H1 (cell line): ENCODE data around the gene DDX56. TPM values are rescaled to one million over a fixed set of nuclear protein-coding genes. Genes with fewer than 3 reads are reported as not detected.

Source experiments
- CTCF ChIA-PET: fragments of 300-600 bp; sonication (Branson Sonifier 250); formaldehyde crosslinking; loops from one replicate; lab custom pipeline; 2021; ENCODE audit not compliant: partially characterized antibody; lab: Charles Lee
- POLR2A ChIA-PET: fragments of 300-600 bp; sonication (Branson Sonifier 250); formaldehyde crosslinking; loops from one replicate; lab custom pipeline; 2021; ENCODE audit warnings: inconsistent platforms; ENCODE audit not compliant: partially characterized antibody; lab: Charles Lee
- DNase-seq, 2 experiments: peaks; one replicate each; pipeline versions ENCODE4 v3.0.0 to v3.0.0-alpha.2; 2010 to 2022; ENCODE audit warnings: low spot score in 2 of 2, low read depth in 1 of 2, mixed read lengths in 1 of 2
- FAIRE-seq: peaks from 2 replicates; lab custom pipeline; 2011; peaks lifted over from hg19 to GRCh38; lab: Jason Lieb, UNC
- H2AFZ ChIP-seq: 2 replicates; pipeline ENCODE4 v1.8.1; 2012; ENCODE audit warnings: low read length, inconsistent platforms
- H2AK5ac ChIP-seq: 2 replicates; pipeline ENCODE4 v1.6.1; 2013; ENCODE audit warnings: low read depth, low read length
- H2BK120ac ChIP-seq: replicated peaks from 2 replicates; pipeline ENCODE3; 2013; ENCODE audit warnings: low read depth, low read length, inconsistent platforms
- H2BK12ac ChIP-seq: 2 replicates; pipeline ENCODE4 v1.6.1; 2013; ENCODE audit warnings: low read depth, low read length
- H2BK15ac ChIP-seq: 2 replicates; pipeline ENCODE4 v1.6.1; 2013; ENCODE audit warnings: low read length
- H2BK20ac ChIP-seq: 2 replicates; pipeline ENCODE4 v1.6.1; 2013; ENCODE audit warnings: low read length
- H2BK5ac ChIP-seq: 2 replicates; pipeline ENCODE4 v1.6.1; 2013; ENCODE audit warnings: low read depth, low read length
- H3K14ac ChIP-seq: 2 replicates; pipeline ENCODE4 v1.6.1; 2013; ENCODE audit warnings: inconsistent platforms; ENCODE audit not compliant: insufficient read length
- H3K18ac ChIP-seq: 2 replicates; pipeline ENCODE4 v1.6.1; 2013; ENCODE audit warnings: low read length; ENCODE audit errors: extremely low read depth
- H3K23ac ChIP-seq: 2 replicates; pipeline ENCODE4 v1.6.1; 2013; ENCODE audit warnings: inconsistent platforms; ENCODE audit not compliant: insufficient read length
- H3K23me2 ChIP-seq: 2 replicates; pipeline ENCODE4 v1.6.1; 2013; ENCODE audit warnings: low read depth, low read length
- H3K27ac ChIP-seq: 2 replicates; pipeline ENCODE4 v1.6.1; 2011; ENCODE audit warnings: low read depth, low read length, inconsistent platforms
- H3K27me3 ChIP-seq, 4 experiments: replicated peaks in 1 of 4; 1 replicate in 1 of 4; 2 replicates in 3 of 4; pipeline versions ENCODE4 v1.6.1 to v1.8.1; 2011 to 2013; ENCODE audit warnings: low read length in 3 of 4, mild to moderate bottlenecking in 3 of 4, inconsistent platforms in 2 of 4, mixed read lengths in 2 of 4, moderate library complexity in 1 of 4; ENCODE audit not compliant: control insufficient read depth in 3 of 4, insufficient read depth in 3 of 4; ENCODE audit errors: extremely low read depth in 1 of 4
- H3K36me3 ChIP-seq, 4 experiments: 2 replicates each; pipeline versions ENCODE4 v1.6.1 to v1.8.1; 2011 to 2013; ENCODE audit warnings: mild to moderate bottlenecking in 4 of 4, low read length in 3 of 4, moderate library complexity in 2 of 4, control low read depth in 1 of 4, inconsistent platforms in 1 of 4; ENCODE audit not compliant: insufficient read depth in 4 of 4, control insufficient read depth in 2 of 4
- H3K4ac ChIP-seq: replicated peaks from 2 replicates; pipeline ENCODE3; 2013; ENCODE audit warnings: low read length, low read depth, mixed read lengths, inconsistent platforms; ENCODE audit not compliant: insufficient read length
- H3K4me1 ChIP-seq, 4 experiments: replicated peaks in 1 of 4; 1 replicate in 1 of 4; 2 replicates in 3 of 4; pipeline versions ENCODE4 v1.6.1 to v1.8.1; 2011 to 2013; ENCODE audit warnings: low read length in 3 of 4, inconsistent platforms in 2 of 4, mixed read lengths in 1 of 4; ENCODE audit not compliant: insufficient read depth in 4 of 4, control insufficient read depth in 3 of 4
- H3K4me2 ChIP-seq, 2 experiments: 2 replicates each; pipeline versions ENCODE4 v1.6.1 to v1.8.1; 2011 to 2013; ENCODE audit warnings: low read depth in 2 of 2, low read length in 2 of 2, control low read depth in 1 of 2, inconsistent platforms in 1 of 2, mild to moderate bottlenecking in 1 of 2; ENCODE audit not compliant: insufficient read depth in 1 of 2
- H3K4me3 ChIP-seq, 4 experiments: fragments of 200-600, 300-600 bp in 1 of 4; sonication (generic), shearing (Covaris generic), sonication (Bioruptor Twin) in 1 of 4; 2 replicates each; pipeline versions ENCODE4 v1.5.1 to v1.8.1; 2011 to 2016; ENCODE audit warnings: low read length in 4 of 4, low read depth in 3 of 4, control low read depth in 2 of 4, inconsistent platforms in 2 of 4, mild to moderate bottlenecking in 2 of 4, mixed read lengths in 1 of 4, moderate library complexity in 1 of 4; ENCODE audit not compliant: insufficient read depth in 2 of 4; ENCODE audit errors: extremely low read depth in 1 of 4
- H3K56ac ChIP-seq: replicated peaks from 2 replicates; pipeline ENCODE3; 2013; ENCODE audit warnings: low read depth, mild to moderate bottlenecking, mixed read lengths, low read length, inconsistent platforms; ENCODE audit not compliant: insufficient read length
- H3K79me1 ChIP-seq: 2 replicates; pipeline ENCODE4 v1.6.1; 2013; ENCODE audit warnings: low read depth, low read length, control low read depth
- H3K79me2 ChIP-seq, 2 experiments: 2 replicates each; pipeline versions ENCODE4 v1.6.1 to v1.8.1; 2012 to 2013; ENCODE audit warnings: low read length in 2 of 2, mild to moderate bottlenecking in 2 of 2, inconsistent platforms in 1 of 2; ENCODE audit not compliant: insufficient read depth in 2 of 2, control insufficient read depth in 1 of 2
- H3K9ac ChIP-seq, 4 experiments: replicated peaks in 1 of 4; 1 replicate in 1 of 4; 2 replicates in 3 of 4; pipeline versions ENCODE4 v1.6.1 to v1.8.1; 2011 to 2013; ENCODE audit warnings: low read depth in 3 of 4, low read length in 3 of 4, control low read depth in 2 of 4, mild to moderate bottlenecking in 2 of 4, moderate library complexity in 2 of 4, inconsistent platforms in 1 of 4; ENCODE audit errors: extremely low read depth in 1 of 4
- H3K9me3 ChIP-seq, 2 experiments: 2 replicates each; pipeline versions ENCODE4 v1.6.1 to v1.8.1; 2012 to 2013; ENCODE audit warnings: mild to moderate bottlenecking in 2 of 2, moderate library complexity in 2 of 2, control low read depth in 1 of 2, inconsistent platforms in 1 of 2, low read depth in 1 of 2, low read length in 1 of 2, mixed read lengths in 1 of 2; ENCODE audit not compliant: insufficient read depth in 2 of 2
- H4K20me1 ChIP-seq, 2 experiments: replicated peaks in 1 of 2; 2 replicates each; pipeline versions ENCODE3 to v1.8.1; 2011 to 2013; ENCODE audit warnings: inconsistent platforms in 2 of 2, low read length in 2 of 2, mild to moderate bottlenecking in 1 of 2; ENCODE audit not compliant: insufficient read depth in 2 of 2, control insufficient read depth in 1 of 2
- H4K5ac ChIP-seq: 2 replicates; pipeline ENCODE4 v1.6.1; 2013; ENCODE audit warnings: low read length, low read depth, mixed read lengths, inconsistent platforms; ENCODE audit not compliant: insufficient read length
- H4K8ac ChIP-seq: 2 replicates; pipeline ENCODE4 v1.8.0; 2013; ENCODE audit warnings: mild to moderate bottlenecking, moderate library complexity, low read length, inconsistent platforms; ENCODE audit not compliant: insufficient read depth; ENCODE audit errors: extremely low read depth
- H4K91ac ChIP-seq: replicated peaks from 2 replicates; pipeline ENCODE3; 2013; ENCODE audit warnings: low read length, mixed read lengths, inconsistent platforms; ENCODE audit not compliant: insufficient read length
- BCL11A ChIP-seq, 2 experiments: IDR thresholded peaks; one replicate each; pipeline ENCODE4 v1.6.1; 2011; ENCODE audit warnings: low read depth in 2 of 2, low read length in 2 of 2, mild to moderate bottlenecking in 2 of 2
- CHD1 ChIP-seq: IDR thresholded peaks from 2 replicates; pipeline ENCODE4 v1.6.1; 2012; ENCODE audit warnings: low read depth, low read length, improper control_type of control experiment
- EGR1 ChIP-seq: IDR thresholded peaks from 2 replicates; pipeline ENCODE4 v1.6.1; 2011; ENCODE audit warnings: low read depth, low read length, borderline replicate concordance
- FOSL1 ChIP-seq: IDR thresholded peaks from 2 replicates; pipeline ENCODE4 v1.6.1; 2011; ENCODE audit warnings: mild to moderate bottlenecking, low read depth, low read length, moderate library complexity; ENCODE audit not compliant: insufficient read depth
- GTF2F1 ChIP-seq: IDR thresholded peaks from 2 replicates; pipeline ENCODE4 v1.6.1; 2012; ENCODE audit warnings: low read depth, low read length, improper control_type of control experiment, borderline replicate concordance
- HDAC2 ChIP-seq, 2 experiments: fragments of 300-600 bp in 1 of 2; sonication (generic) in 1 of 2; IDR thresholded peaks; 2 replicates each; pipeline ENCODE4 v1.6.1; 2011 to 2012; ENCODE audit warnings: low read depth in 2 of 2, low read length in 2 of 2, mild to moderate bottlenecking in 2 of 2, moderate library complexity in 2 of 2, borderline replicate concordance in 1 of 2, inconsistent platforms in 1 of 2
- JUND ChIP-seq: IDR thresholded peaks from 2 replicates; pipeline ENCODE4 v1.6.1; 2011; ENCODE audit warnings: mild to moderate bottlenecking, improper control_type of control experiment, low read length
- NRF1 ChIP-seq: IDR thresholded peaks from 2 replicates; pipeline ENCODE4 v1.6.1; 2011; ENCODE audit warnings: mild to moderate bottlenecking, low read depth, low read length, improper control_type of control experiment
- PHF8 ChIP-seq: fragments of 200-600 bp; sonication (generic); conservative IDR thresholded peaks from 2 replicates; pipeline ENCODE4 v1.7.1; 2012; ENCODE audit warnings: low read depth, mild to moderate bottlenecking, inconsistent platforms, low read length, moderate library complexity
- RAD21 ChIP-seq, 2 experiments: IDR thresholded peaks in 1 of 2; conservative IDR thresholded peaks in 1 of 2; 2 replicates each; pipeline ENCODE4 v1.6.1; 2011; ENCODE audit warnings: low read depth in 2 of 2, low read length in 2 of 2, improper control_type of control experiment in 1 of 2, inconsistent platforms in 1 of 2, mild to moderate bottlenecking in 1 of 2, moderate library complexity in 1 of 2
- SRF ChIP-seq: IDR thresholded peaks from 2 replicates; pipeline ENCODE4 v1.6.1; 2011; ENCODE audit warnings: mild to moderate bottlenecking, low read depth, low read length, moderate library complexity
- TAF1 ChIP-seq: IDR thresholded peaks from 2 replicates; pipeline ENCODE4 v1.6.1; 2011; ENCODE audit warnings: mild to moderate bottlenecking, low read depth, low read length
- TCF12 ChIP-seq: IDR thresholded peaks from 2 replicates; pipeline ENCODE4 v1.6.1; 2011; ENCODE audit warnings: low read depth, mild to moderate bottlenecking, low read length
- ZNF274 ChIP-seq: IDR thresholded peaks from 2 replicates; pipeline ENCODE4 v1.7.0; 2012; ENCODE audit warnings: low read length, borderline replicate concordance; ENCODE audit errors: extremely low read depth
- WGBS, 2 experiments: shearing (Covaris generic) in 1 of 2; methylation state at CpG; one replicate each; pipeline versions ENCODE4 v1.1.6 to v1.1.7; 2013 to 2015; ENCODE audit warnings: low lambda C conversion rate in 2 of 2, mixed read lengths in 2 of 2, inconsistent platforms in 1 of 2, low coverage in 1 of 2, missing lambda C conversion rate in 1 of 2; ENCODE audit not compliant: insufficient replicate concordance in 2 of 2, insufficient coverage in 1 of 2, insufficient read length in 1 of 2; ENCODE audit errors: extremely low coverage in 1 of 2, missing lambda C conversion rate in 1 of 2; 5-methylcytosine and 5-hydroxymethylcytosine counted together
- polyA plus RNA-seq, 7 experiments: library from polyadenylated mRNA; depleted of rRNA in 3 of 7; stranded (reverse) in 5 of 7; unstranded in 2 of 7; fragments of >200 nt in 5 of 7; fragments of 200-250 nt in 2 of 7; gene quantifications; 1 replicate in 5 of 7; 2 replicates in 1 of 7; 4 replicates in 1 of 7; pipeline versions ENCODE4 v1.2.1 to v1.2.3, GENCODE V29; 2011 to 2013; ENCODE audit warnings: missing spikeins in 2 of 7, mixed read lengths in 2 of 7
- total RNA-seq: library from RNA; stranded (reverse); fragmentation: NEBNext Ultra II Directional; extraction: Animal tissue kit (Norgen Biotek cat#: 25700); gene quantifications from 2 replicates; pipeline ENCODE4 v1.2.1, GENCODE V29; 2021

DDX56 gene
- total and polyA plus RNA-seq, 2 of the 8 experiments (the other 6 are each of a cell fraction or from before 2014, with no cell fraction given), result 56.9 to 81.6 TPM

DNA sequence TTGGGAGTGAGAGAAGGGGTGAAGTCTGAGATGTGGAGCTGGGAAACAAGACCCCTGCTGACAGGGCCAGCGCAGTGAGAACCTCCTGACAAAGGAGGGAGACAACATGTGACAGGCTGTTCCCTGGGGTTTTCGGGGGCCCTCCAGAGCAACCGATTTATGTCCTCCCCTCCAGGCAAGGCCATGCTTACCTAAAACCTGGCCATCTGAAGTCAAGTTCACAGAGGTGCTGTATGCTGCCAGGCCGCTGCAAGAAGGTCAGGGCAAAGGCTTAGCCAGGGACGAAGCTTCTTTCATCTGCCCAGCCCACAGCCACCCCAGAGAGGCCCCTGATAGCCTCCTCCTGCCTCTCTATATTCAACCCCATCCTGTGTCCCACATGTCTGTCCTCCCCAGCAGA, 53.1 kb downstream of the DDX56 start:
- Histone ChIP-seq H3K36me3 (no peaks in the 10 kb centered on the region), H3K27ac (no peak overlapping the region), H4K91ac (no peak overlapping the region), H2AFZ (0 out of 2 replicates have a peak overlapping the region, but pooled peaks have one; percentile 34), H3K14ac (no peak overlapping the region), H3K4me3 (no peak overlapping the region), H3K4me1 (no peaks in the 10 kb centered on the region), H2BK120ac (no peak overlapping the region), H2BK15ac (no peak overlapping the region), H3K9me3 (0 out of 4 replicates have a peak, but pooled peaks cover 0 to 3% of the 10 kb centered on the region in 2 experiments), H3K9ac (no peak overlapping the region), H3K56ac (no peak overlapping the region), H2BK5ac (no peak overlapping the region), H3K79me1 (no peaks in the 10 kb centered on the region), H3K23me2 (no peaks in the 10 kb centered on the region), H2BK20ac (no peak overlapping the region), H2BK12ac (no peak overlapping the region), H3K4ac (no peak overlapping the region), H3K4me2 (no peak overlapping the region), H3K79me2 (no peaks in the 10 kb centered on the region), H4K5ac (no peak overlapping the region), H3K18ac (no peak overlapping the region), H4K20me1 (no peaks in the 10 kb centered on the region), H2AK5ac (no peak overlapping the region), H4K8ac (no peak overlapping the region), H3K23ac (no peak overlapping the region), H3K27me3 (no peaks in the 10 kb centered on the region)
- ChIA-PET CTCF (interaction anchor here (0.8 to 2.4 kb wide), 3 partner anchors 14 to 45 kb away, joined by 3 to 12 read pairs (median 11); no protein-coding TSS in a partner anchor), POLR2A (interaction anchor here (1.6 kb wide), 1 partner anchor 10 kb away, joined by 4 read pairs; no protein-coding TSS in a partner anchor)
- WGBS, 2 experiments, result 85% methylated on average over 5 of the region's 5 CpGs; no CpG with 5 or more reads in 1 of the 2 experiments
- FAIRE-seq (no peak), DNase-seq (no peak)
- no peak for TF ChIP-seq GTF2F1
- no peak for TF ChIP-seq PHF8
- no peak for TF ChIP-seq ZNF274
- TF ChIP-seq JUND, result no peak
- TF ChIP-seq FOSL1, result no peak
- TF ChIP-seq SRF, result no peak
- TF ChIP-seq HDAC2 (IDR thresholded peaks at IDR 0.05; ENCODE audit: borderline replicate concordance in 1 of 2, low read depth in 2 of 2, low read length in 2 of 2), result no peak
- TF ChIP-seq TAF1, result no peak
- TF ChIP-seq RAD21 (IDR thresholded peaks at IDR 0.05 in 1 of 2, conservative IDR thresholded peaks at IDR 0.05 in 1 of 2; ENCODE audit: low read depth in 2 of 2, low read length in 2 of 2), result no peak
- TF ChIP-seq BCL11A (IDR thresholded peaks at IDR 0.05; ENCODE audit: low read depth in 2 of 2, low read length in 2 of 2), result no peak
- no peak for TF ChIP-seq EGR1
- no peak for TF ChIP-seq CHD1
- no peak for TF ChIP-seq NRF1
- no peak for TF ChIP-seq TCF12
